Hepatic stellate cell (primary cell): ENCODE results near the gene DMGDH.
"Not testable (repeated sequence)": the region's sequence is repeated elsewhere in the genome, so short reads cannot be mapped to it uniquely, and the experiment has no call there.

Experiments
- DNase-seq: peaks from one replicate; pipeline ENCODE4 v3.0.0; 2011; ENCODE audit warnings: low spot score

DMGDH gene

DNA sequence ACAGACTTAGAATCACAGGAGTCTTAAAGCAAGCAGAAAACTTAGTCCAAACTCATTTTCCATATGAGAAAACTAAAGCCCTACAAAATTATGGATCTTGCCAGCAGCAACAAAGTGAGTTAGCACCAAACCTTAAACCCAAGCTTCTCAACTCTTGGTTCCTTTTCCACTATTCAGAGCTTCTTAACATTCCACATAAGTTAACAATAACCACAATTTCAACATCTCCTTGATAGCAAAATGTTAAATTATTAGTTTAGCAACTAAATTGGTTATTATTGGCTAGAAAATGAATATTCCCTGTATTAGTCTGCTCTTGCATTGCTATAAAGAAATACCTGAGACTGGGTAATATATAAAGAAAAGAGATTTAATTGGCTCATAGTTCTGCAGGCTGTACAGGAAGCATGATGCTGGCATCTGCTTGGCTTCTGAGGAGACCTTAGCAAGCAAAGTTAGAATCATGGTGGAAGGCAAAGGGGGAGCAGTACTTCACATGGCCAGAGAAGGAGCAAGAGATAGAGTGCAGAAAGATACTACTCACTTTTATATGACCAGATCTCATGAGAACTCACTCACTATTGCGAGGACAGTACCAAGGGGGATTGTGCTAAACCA is 58.1 kb downstream of the DMGDH start:
- DNase-seq: no peak

GRCh38 chr5:79008362-79008761 is 61.1 kb downstream of the DMGDH start:
- DNase-seq: no peak

GRCh38 chr5:79007872-79008271 is 61.6 kb downstream of the DMGDH start:
- no peak for DNase-seq

DNA sequence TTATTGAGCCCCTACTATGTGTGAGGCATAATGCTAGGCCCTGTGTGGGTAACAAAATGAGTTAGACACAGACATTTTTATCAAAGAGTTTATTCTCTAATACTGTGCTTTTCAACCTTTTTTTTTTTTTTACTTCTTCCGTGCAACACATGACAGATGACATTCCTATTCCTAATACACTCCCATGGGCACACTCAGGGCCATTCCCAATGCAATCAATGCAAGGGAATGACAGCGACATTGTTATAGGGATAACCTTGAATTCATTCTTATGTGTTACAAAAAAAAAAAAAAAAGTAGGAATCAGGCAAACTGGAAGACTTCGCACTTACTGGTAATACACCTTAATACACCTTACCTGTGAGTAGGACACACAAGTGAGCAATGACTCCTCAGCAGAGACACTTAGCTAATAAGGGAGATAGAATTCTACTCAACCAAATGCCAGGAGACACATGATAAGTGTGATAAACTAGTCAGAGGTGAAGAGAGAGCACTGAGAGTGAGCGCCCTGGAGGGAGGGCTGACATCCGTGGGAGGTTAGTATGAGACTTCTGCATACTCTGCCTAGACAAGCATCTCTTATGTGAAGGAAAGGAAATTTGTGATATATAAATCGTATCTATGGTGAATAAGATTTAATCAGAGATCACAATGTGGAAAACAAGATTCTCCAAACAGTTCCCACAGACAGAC is 63.4 kb downstream of the DMGDH start:
- DNase-seq: no peak

GRCh38 chr5:79005151-79005550 is 64.3 kb downstream of the DMGDH start:
- DNase-seq: no peak

- no peak for DNase-seq
Observed at GRCh38 chr5:79002374-79002773, 67.1 kb downstream of the DMGDH start.

- DNase-seq: no peak
Observed at GRCh38 chr5:79001471-79001870, 68.0 kb downstream of the DMGDH start.

DNA sequence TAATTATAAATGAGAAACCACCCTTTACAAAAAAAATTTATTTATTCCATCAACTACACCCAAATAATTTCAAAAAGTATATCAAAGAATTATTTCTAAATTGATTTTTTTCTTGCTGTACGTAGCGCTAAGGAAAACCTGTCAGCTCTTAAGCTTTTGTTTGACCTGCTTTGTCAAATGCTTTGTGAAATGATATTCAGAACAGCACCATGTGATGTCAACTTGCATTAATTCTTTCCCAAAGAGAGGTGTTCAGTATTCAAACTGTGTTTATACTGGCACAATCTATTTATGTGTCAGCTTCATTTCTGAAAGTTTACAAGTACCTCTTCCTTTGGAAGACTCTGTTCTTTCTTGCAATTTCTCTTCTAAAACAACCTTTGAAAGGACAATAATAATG is 72.4 kb downstream of the DMGDH start:
- no peak for DNase-seq

GRCh38 chr5:78995521-78996007 is 73.9 kb downstream of the DMGDH start:
- no peak for DNase-seq

DNA sequence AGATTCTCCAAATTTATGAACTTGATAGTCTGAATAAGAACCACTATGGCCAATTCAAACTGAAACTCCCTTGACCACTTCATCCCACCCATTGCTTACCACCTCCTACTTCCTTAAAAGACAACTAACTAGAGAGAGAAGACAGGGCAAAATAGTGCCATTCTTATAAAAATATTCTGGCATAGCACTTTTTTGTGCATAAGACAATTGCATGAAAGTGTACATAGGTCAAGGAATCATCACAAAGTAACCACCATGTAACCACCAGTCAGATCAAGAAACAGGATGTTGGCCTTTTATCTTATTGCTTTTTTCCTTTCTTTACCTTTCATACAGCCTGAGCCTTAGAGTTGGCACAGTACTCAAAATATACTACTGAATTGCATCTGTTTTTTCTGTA is 76.3 kb downstream of the DMGDH start:
- no peak for DNase-seq

DNA sequence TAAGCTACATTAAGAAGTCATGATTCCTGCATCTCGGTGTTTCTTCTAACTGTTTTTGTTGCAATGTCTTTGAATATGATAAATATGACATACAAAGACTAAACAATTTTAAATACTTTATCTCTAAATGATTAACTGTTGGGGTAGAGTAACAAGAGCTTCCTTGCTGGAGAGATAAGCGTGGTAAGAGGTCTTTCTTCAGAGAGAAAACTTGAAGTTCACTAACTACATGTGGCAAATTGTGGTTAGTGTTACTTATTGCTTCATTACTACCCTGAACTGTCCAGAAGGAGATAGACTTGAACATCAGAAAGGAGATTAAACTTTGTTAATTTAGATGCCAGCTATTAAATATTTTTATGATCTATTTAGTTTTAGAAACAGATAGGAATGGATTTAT is 77.3 kb downstream of the DMGDH start:
- DNase-seq: no peak

DNA sequence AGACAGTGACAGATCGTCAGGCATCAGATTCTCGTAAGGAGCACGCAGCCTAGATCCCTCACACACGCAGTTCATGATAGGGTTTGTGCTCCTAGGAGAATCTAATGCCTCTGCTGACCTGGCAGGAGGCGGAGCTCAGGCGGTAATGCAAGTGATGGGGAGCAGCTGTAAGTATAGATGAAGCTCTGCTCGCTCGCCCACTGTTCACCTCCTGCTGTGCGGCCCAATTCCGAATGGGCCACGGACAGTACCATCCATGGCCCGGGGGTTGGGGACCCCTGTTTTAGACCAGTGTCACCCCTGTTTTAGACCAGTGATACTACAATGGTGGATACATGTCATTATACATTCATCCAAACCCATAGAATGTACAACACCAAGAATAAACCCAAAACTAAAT is 80.4 kb downstream of the DMGDH start:
- DNase-seq: no peak

DNA sequence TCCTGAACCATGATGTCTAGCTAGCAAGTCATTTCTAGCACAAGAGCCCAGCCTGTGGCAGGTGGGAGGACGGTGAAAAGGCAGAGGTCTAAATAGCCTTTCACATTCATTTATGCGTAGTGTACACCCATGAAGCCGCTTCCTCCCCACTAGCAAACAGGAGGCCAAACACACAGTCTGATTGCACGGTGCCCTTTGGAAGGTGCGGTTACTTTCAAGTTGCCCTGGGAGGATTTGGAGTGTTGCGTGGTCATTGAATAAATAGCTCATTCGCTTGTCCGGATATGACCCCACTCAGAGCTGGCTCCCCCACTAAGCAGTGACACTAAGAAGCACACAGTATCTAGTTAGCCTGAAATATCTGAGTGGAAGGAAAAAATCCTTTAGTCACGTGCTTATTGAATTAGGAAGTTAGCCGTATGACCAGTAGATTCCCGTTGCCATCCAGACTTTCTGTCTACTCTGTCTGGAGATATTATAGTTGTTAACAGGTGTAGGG is 83.7 kb downstream of the DMGDH start:
- peak; percentile 34 for DNase-seq

GRCh38 chr5:78985116-78985724 is 84.3 kb downstream of the DMGDH start, which contains the start of gene ARSB:
ARSB (minus strand) TSS chr5:78985310; CDS start chr5:78985248, 62 bp downstream.
- peak; percentile 44 for DNase-seq

- peak; percentile 93 for DNase-seq
Observed at GRCh38 chr5:78984439-78985115, 84.9 kb downstream of the DMGDH start.

DNA sequence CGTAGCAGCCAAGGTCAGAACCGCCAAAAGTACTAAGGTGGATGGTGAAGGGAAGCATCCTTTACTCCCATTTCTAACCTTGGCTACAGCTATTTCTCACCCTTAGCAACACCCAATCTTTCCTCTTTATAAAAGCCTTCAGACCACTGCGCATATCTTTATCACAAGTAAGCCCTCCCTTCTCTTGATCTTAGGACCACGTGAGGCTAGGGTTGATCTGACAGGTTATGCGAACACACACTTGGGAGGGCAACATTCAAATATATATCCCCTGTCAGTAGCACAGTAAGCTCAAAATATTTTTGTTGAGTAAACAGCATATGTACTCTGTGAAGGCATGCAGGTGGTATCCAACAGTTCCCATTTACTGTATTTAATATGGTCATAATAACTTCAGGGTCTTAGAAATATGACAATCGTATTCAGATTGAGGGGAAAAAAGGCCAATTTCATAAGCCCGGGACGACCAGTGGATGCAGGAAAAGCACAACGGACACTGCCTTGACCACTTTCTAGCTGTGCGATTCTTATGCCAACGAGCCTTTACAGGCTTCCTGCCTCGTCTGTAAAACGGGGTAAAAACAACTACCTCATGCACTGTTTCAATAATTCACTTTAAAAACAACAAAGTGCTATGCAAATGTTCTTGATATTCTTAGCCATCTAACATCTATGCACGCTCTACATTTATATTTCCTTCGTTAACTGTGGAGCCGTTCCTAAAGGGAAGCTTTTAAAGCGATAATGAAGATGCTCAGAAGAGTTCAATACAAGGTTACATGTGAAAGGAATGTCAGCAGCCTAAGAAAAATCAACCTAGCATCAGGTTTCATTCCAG is 85.7 kb downstream of the DMGDH start:
- no peak for DNase-seq

GRCh38 chr5:78983194-78983593 is 86.3 kb downstream of the DMGDH start:
- DNase-seq: not testable (repeated sequence)

DNA sequence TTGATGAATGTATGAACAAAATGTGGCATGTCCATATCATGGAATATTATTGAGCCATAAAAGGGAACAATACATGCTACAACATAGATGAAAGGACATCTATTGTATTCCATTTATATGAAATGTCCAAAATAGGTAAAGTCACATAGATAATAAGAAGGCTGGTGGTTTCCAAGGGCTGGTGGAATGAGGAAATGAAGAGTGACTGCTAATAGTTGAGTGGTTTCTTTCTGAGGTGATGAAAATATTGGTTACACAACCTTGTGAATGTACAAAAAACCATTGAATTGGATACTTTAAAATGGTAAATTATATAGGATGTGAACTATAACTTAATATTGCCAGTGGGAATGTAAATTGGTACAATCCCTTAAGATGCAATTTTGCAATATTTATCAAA is 89.6 kb downstream of the DMGDH start:
- DNase-seq: no peak

GRCh38 chr5:78979117-78979742 is 90.2 kb downstream of the DMGDH start:
- no peak for DNase-seq

- no peak for DNase-seq
Observed at GRCh38 chr5:78975035-78975434, 94.4 kb downstream of the DMGDH start.

GRCh38 chr5:78974601-78975000 is 94.9 kb downstream of the DMGDH start:
- no peak for DNase-seq
